ENCODE results near the gene HTR4.

Gene HTR4

GRCh38 chr5:148666353-148666752, 12.0 kb upstream of the HTR4 start:
- no peak for DNase-seq
- no peak overlapping the region for H3K4me3 ChIP-seq (ENCODE audit: low read depth, low read length)
- H3K27me3 ChIP-seq = no peaks in the 10 kb centered on the region
- no peaks in the 10 kb centered on the region for H3K36me3 ChIP-seq
- no peak for TF ChIP-seq CTCF (IDR thresholded peaks at IDR 0.05; ENCODE audit: low read depth, low read length)
- H3K9me3 ChIP-seq = no peaks in the 10 kb centered on the region
- no peaks in the 10 kb centered on the region for H3K4me1 ChIP-seq

GRCh38 chr5:148665431-148665830, 11.1 kb upstream of the HTR4 start:
- Histone ChIP-seq H3K4me1 (no peaks in the 10 kb centered on the region), H3K9me3 (no peaks in the 10 kb centered on the region), H3K27me3 (no peaks in the 10 kb centered on the region), H3K36me3 (no peaks in the 10 kb centered on the region), H3K4me3 (ENCODE audit: low read depth, low read length) (no peak overlapping the region)
- TF ChIP-seq CTCF (IDR thresholded peaks at IDR 0.05; ENCODE audit: low read depth, low read length) = no peak
- no peak for DNase-seq

GRCh38 chr5:148663509-148663908, 9.2 kb upstream of the HTR4 start:
- H3K27me3 ChIP-seq = 0 out of 2 replicates have a peak, but pooled peaks cover 3% of the 10 kb centered on the region
- no peaks in the 10 kb centered on the region for H3K9me3 ChIP-seq
- H3K4me1 ChIP-seq = no peaks in the 10 kb centered on the region
- no peak overlapping the region for H3K4me3 ChIP-seq (ENCODE audit: low read depth, low read length)
- no peaks in the 10 kb centered on the region for H3K36me3 ChIP-seq
- DNase-seq = no peak
- no peak for TF ChIP-seq CTCF (IDR thresholded peaks at IDR 0.05; ENCODE audit: low read depth, low read length)

- no peaks in the 10 kb centered on the region for H3K36me3 ChIP-seq
- peaks cover 14% of the 10 kb centered on the region for H3K27me3 ChIP-seq
- H3K9me3 ChIP-seq = no peaks in the 10 kb centered on the region
- H3K4me1 ChIP-seq = no peaks in the 10 kb centered on the region
- no peak overlapping the region for H3K4me3 ChIP-seq (ENCODE audit: low read depth, low read length)
- no peak for TF ChIP-seq CTCF (IDR thresholded peaks at IDR 0.05; ENCODE audit: low read depth, low read length)
- no peak for DNase-seq
These were observed 6.0 kb upstream of the HTR4 start for GRCh38 chr5:148660346-148660660.

- Histone ChIP-seq H3K9me3 (no peaks in the 10 kb centered on the region), H3K4me1 (no peaks in the 10 kb centered on the region), H3K36me3 (no peaks in the 10 kb centered on the region), H3K27me3 (peaks cover 19% of the 10 kb centered on the region), H3K4me3 (ENCODE audit: low read depth, low read length) (no peak overlapping the region)
- no peak for TF ChIP-seq CTCF (IDR thresholded peaks at IDR 0.05; ENCODE audit: low read depth, low read length)
- DNase-seq = no peak
These were observed 5.5 kb upstream of the HTR4 start for GRCh38 chr5:148659641-148660345.

GRCh38 chr5:148653291-148653835, 964 bp downstream of the HTR4 start:
- H3K27me3 ChIP-seq = peaks cover 41% of the 10 kb centered on the region
- TF ChIP-seq CTCF (IDR thresholded peaks at IDR 0.05; ENCODE audit: low read depth, low read length) = no peak
- H3K9me3 ChIP-seq = no peaks in the 10 kb centered on the region
- no peaks in the 10 kb centered on the region for H3K4me1 ChIP-seq
- H3K4me3 ChIP-seq (ENCODE audit: low read depth, low read length) = no peak overlapping the region
- DNase-seq = no peak
- H3K36me3 ChIP-seq = no peaks in the 10 kb centered on the region
